Left kidney (tissue), 2 donors: ENCODE measurements around the gene NCBP2L. TPM values are rescaled to one million over a fixed set of nuclear protein-coding genes. Genes with fewer than 3 reads are reported as not detected.
"Not testable (repeated sequence)": the region's sequence is repeated elsewhere in the genome, so short reads cannot be mapped to it uniquely, and the experiment has no call there.

ENCODE experiments used
- DNase-seq: peaks from one replicate; pipeline ENCODE4 v3.0.0-alpha.2; 2013
- polyA plus RNA-seq: library from polyadenylated mRNA; unstranded; fragments of 120-200 nt; gene quantifications from one replicate; pipeline ENCODE4 v1.2.1, GENCODE V29; 2013; ENCODE audit not compliant: insufficient read length

The NCBP2L gene
- polyA plus RNA-seq, 1 donor = not detected

GRCh38 chrX:107810053-107810452 lies 32.5 kb downstream of the NCBP2L start:
- not testable (repeated sequence) for DNase-seq

- DNase-seq = no peak
These were observed 41.5 kb downstream of the NCBP2L start for GRCh38 chrX:107818900-107819521.

GRCh38 chrX:107823042-107823441 lies 45.5 kb downstream of the NCBP2L start:
- DNase-seq = no peak

- DNase-seq = no peak
These were observed 45.9 kb downstream of the NCBP2L start for GRCh38 chrX:107823456-107823855.

- peak; percentile 52 for DNase-seq
These were observed 48.2 kb downstream of the NCBP2L start, which contains the start of gene MID2 for GRCh38 chrX:107825698-107826237. Gene MID2, plus strand, starts transcription at chrX:107825866. Its CDS starts 561 bp downstream, at chrX:107826427.

- peak; percentile 41 for DNase-seq
These were observed 48.9 kb downstream of the NCBP2L start for GRCh38 chrX:107826238-107827029.

GRCh38 chrX:107827030-107827831 lies 49.7 kb downstream of the NCBP2L start:
- no peak for DNase-seq

GRCh38 chrX:107827852-107828251 lies 50.3 kb downstream of the NCBP2L start:
- no peak for DNase-seq

- DNase-seq = no peak
These were observed 52.3 kb downstream of the NCBP2L start for GRCh38 chrX:107829878-107830277.

GRCh38 chrX:107831071-107831730 lies 53.7 kb downstream of the NCBP2L start:
- no peak for DNase-seq

GRCh38 chrX:107834275-107835201 lies 57.0 kb downstream of the NCBP2L start:
- no peak for DNase-seq

- DNase-seq = no peak
These were observed 59.4 kb downstream of the NCBP2L start for GRCh38 chrX:107836958-107837357.

GRCh38 chrX:107840971-107841370 lies 63.4 kb downstream of the NCBP2L start:
- no peak for DNase-seq

GRCh38 chrX:107842715-107843400 lies 65.3 kb downstream of the NCBP2L start:
- no peak for DNase-seq

Other genes with a start within 250 kb of the NCBP2L start
- gene PRPS1, start 149.2 kb upstream of the NCBP2L start, polyA plus RNA-seq = 52.4 TPM
- 107 TPM for gene TSC22D3, start 1.9 kb upstream of the NCBP2L start, polyA plus RNA-seq
- gene MID2, start 48.1 kb downstream of the NCBP2L start, polyA plus RNA-seq = 11.6 TPM
- gene TEX13B, start 204.6 kb downstream of the NCBP2L start, polyA plus RNA-seq = not detected